HG02763 (cell line): ENCODE measurements around the gene TPM1.

Experiments
- ATAC-seq: cut with Tn5 transposase; IDR thresholded peaks from one replicate; pipeline ENCODE4 v1.9.1; 2021; ENCODE audit warnings: mild to moderate bottlenecking, moderate library complexity; ENCODE audit not compliant: unreplicated experiment

TPM1 gene

DNA sequence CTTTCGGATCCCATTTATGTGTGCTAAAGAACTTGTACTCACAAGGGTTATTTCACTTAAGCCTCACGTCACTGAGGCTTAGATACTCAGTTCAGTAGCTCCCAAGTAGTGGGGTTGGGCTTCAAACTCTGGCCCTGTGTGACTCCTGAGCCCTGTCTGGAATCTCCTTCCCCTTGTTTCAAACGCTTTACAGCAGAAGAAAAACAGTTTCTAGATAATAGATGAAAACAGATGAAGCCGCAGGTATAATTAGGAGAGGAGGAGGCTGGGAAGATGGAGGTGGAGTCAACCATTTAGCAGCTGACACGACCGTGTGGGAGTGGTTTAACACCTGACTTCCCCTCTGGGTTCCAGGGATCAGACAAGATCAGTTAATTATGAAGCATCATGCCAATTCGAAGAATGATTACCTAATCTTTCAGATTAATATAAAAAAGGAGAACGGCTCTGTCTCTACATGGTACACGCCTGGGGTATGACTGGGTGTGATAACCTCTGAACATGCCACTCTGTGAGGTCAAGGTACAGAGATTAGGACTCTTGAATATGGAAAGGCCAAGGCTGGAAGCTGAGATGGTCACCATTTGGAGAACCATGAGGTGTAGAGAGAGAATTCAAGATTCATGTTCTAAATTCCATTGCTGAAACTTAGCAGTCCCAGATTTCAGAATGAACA lies 31.1 kb downstream of the TPM1 start:
- ATAC-seq, result no peak

GRCh38 chr15:63075015-63075983 lies 32.8 kb downstream of the TPM1 start:
- ATAC-seq, result no peak

DNA sequence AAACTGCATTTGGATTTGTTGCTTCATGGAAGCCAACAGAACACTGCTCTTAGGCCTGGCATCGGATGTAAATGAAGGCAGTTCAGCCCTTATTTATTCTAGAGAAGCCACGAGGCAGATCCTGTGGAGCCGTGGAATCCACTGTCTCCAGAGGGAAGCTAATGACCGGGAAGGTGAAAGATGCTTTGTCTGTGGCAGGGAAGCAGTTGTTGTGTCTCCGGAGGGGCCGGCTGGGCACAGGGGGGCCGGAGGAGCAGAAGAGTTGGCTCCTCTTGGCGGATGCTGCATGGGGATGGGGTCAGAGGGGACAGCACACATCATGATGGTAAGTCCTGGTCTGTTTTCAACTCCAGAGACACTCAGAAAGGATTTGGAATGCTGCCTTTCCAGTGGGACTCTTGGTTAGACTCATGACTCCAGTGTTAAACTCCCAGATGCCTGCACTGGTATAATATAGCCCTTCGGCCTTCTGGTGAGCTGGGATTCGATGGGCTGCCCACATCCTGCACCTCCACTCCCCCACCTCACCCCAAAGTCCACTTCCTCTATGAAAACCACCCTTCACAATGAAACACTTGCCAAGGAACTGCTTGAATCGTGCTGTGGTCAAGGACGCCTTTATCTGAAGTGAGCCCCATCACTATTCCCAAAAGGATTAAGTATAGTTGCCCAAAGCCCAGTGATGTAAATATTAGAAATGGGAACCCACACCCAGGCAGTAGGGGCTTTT lies 33.6 kb downstream of the TPM1 start:
- ATAC-seq, result no peak

DNA sequence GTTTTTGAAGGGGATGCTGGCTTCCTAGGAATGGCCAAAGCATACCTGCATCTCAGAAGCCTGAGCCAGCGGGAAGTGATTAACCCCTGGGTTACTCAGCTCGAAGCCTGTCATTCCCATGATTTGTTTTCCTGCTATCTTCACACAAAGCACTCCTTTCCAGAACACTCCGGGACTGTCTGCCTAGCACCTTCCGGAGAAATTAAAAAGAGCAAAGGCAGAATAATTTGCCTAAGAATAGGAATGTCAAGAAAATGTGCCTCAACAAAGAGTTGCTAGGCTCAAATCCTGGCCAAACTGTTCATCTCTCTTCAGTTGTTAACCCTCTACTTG lies 34.1 kb downstream of the TPM1 start:
- ATAC-seq, result no peak

DNA sequence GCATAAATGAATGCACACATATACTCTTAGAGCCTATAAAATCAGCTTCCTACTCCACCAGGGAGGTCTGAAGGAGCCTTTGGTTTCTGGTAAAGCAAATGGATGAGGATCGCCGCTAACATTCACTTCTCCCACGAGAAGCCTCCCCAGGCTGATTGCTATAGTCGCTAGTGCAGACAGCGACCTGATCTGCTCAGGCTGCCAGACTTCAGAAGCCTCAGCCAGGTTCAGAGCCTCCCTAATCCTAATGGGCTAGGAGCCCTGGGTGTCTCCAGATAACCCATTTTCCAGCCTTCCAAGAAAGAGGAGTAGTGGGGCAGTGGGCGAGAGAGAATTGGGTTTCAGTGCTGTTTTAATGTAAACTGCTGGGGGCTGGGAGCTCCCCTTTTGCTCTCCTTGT lies 35.4 kb downstream of the TPM1 start:
- no peak for ATAC-seq

GRCh38 chr15:63079947-63080626 lies 37.5 kb downstream of the TPM1 start:
- ATAC-seq, result no peak

GRCh38 chr15:63080634-63081250 lies 38.2 kb downstream of the TPM1 start:
- ATAC-seq, result no peak

- no peak for ATAC-seq
Measured at GRCh38 chr15:63082366-63082765, 39.8 kb downstream of the TPM1 start.

DNA sequence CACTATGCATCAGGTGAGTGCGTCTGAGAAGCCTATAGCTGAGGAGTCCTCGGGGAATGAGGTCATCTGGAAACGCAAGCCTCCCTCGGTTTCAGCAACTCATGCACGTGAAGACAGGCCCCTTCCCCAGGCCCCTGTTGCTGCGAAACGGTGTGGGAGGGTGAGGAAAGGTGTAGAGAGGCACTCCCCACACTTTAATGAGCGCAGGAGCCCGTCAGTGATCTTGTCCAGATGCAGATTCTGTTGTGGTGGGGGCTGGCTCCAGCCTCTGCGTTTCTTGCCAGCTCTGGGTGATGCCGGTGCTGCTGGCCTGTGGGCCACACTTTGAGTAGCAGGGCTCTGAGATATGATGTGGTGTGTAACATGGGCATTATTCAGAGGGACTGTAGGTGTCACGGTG lies 40.5 kb downstream of the TPM1 start:
- ATAC-seq, result no peak

GRCh38 chr15:63083541-63083940 lies 41.0 kb downstream of the TPM1 start:
- no peak for ATAC-seq

DNA sequence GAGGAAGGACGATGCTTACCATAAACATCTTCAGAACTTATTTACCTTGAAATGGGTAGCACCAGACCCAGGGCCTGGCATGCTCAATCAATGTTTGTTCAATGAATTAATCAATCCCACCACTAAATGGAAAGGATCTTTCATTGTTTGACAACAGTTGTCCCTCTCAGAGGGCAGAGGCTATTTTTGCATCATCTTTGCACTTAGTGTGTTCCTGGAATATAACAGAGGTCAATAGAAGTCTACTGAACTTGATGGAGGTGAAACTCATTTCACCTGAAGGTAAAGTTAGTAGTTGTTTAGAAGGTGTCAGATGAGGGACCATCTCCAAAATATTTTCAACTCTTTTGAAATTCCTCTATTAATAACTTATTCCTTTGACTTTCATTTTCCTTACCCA lies 42.3 kb downstream of the TPM1 start:
- no peak for ATAC-seq

DNA sequence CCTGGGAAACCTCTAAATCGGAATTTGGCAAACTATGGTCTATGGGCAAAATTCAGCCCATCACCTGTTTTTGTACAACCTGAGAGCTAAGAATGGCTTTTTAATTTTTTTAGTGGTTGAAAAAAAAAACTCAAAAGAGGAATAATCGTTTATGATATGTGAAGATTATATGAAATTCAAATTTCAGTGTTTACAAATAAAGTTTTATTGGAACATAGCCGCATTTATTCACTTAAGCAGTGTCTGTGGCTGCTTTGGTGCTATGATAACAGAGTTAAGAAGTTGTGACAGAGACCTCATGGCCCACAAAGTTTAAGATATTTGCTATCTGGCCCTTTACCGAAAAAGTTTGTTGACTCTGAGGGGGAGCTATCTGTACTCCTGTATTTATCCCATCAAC lies 42.7 kb downstream of the TPM1 start:
- no peak for ATAC-seq

DNA sequence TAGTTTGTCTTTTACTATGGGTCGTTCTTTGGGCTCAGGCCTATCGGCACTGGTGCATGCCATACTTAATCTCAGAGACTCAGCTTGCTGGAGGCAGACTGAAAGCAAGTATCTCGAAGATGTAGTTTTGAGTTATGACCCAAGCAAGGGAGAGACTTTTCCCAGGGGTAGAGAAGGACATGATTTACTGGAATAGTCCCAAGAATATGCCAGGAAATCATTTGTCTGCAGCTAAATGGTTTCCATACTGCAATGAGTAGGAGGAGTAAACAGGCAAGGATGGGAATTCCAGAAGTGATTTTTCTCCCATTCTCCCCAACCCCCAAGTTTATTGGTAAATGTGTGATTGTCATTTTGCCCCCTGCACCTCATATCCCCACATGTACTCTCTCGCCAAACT lies 43.7 kb downstream of the TPM1 start:
- ATAC-seq, result no peak

- ATAC-seq, result no peak
Measured at GRCh38 chr15:63086947-63087346, 44.4 kb downstream of the TPM1 start.

GRCh38 chr15:63088533-63089245 lies 46.1 kb downstream of the TPM1 start:
- ATAC-seq, result no peak

DNA sequence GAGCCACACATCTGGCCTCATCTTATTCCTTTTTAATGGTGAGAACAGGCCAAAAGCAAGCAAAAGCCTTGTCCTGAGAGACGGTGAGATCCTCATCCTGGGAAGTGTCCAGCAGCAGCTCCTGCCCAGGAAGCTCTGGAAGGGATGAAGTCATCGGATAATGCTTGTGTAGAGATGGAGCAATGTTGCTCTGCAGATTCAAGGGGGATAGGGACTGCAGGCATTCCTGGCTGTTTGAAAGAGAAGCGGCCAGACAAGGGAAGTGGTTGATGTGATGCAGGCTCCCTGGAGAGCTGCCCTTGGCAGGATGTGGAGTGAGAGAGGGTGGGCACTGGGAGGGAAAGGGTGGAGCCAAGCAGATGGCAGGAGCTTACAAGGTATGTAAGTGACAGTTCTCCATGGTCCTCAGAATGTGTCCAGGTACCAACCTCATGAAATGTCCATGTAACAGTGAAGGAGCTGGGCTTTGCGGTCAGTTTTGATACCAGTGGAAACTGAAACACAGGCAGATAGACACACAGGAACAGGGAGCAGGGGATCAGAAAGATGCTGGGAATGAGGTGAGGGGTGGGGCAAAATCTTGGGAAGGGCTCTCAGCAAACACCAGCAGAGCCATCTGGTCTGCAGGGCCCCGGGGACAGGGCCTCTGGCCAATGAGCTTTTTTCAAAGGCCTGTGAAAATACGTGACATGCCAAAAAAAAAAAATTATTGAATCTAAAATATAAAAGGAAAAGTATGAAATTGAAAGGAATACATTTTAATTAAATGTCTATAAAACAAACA lies 46.9 kb downstream of the TPM1 start:
- ATAC-seq, result no peak

DNA sequence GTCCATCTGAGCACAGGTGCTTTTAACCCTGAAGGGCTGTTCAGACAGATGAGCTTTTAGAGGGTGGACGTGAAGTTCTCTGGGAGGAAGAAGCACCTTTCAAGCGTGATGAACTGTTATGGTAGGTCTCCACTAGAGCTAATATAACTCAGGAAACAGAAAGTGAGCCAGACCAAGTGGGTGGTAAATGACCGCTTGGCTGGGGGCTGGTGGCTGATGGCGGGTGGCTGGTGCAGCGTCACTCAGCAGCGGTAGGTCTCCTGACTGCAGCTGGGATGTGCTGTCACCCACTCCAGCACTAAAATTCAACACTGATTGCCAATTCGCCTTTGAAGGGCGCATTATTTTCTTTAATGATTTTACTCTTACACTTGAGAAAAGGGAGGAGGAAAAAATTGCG lies 47.9 kb downstream of the TPM1 start:
- no peak for ATAC-seq

DNA sequence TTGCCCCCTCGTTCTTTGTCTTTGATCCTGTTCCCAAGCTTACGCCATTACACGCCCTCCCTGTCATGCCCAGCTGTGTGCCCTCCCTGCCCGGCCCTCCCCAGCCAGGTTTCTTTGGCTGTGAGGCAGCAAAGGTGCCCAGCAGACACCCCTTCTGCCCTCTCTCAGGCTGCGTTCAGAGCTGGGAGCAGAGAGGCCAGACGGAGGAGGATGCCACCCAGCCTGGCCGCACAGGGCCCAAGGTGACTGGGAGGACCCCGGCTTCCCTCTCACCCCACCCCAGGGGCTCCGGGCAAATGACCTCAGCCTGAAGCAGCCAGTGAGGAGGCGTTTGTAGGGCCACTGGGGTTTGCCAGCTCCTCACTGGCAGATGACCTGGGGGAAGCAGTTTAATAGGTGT lies 48.3 kb downstream of the TPM1 start:
- ATAC-seq, result no peak

- no peak for ATAC-seq
Measured at GRCh38 chr15:63091679-63092446, 49.3 kb downstream of the TPM1 start.
